ENCODE data around the gene RNF212B.
"Not testable (repeated sequence)": the region's sequence is repeated elsewhere in the genome, so short reads cannot be mapped to it uniquely, and the experiment has no call there.

Gene RNF212B, protein sequence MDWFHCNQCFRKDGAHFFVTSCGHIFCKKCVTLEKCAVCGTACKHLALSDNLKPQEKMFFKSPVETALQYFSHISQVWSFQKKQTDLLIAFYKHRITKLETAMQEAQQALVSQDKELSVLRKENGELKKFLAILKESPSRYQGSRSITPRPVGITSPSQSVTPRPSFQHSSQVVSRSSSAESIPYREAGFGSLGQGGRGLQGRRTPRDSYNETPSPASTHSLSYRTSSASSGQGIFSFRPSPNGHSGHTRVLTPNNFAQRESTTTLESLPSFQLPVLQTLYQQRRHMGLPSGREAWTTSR

DNA sequence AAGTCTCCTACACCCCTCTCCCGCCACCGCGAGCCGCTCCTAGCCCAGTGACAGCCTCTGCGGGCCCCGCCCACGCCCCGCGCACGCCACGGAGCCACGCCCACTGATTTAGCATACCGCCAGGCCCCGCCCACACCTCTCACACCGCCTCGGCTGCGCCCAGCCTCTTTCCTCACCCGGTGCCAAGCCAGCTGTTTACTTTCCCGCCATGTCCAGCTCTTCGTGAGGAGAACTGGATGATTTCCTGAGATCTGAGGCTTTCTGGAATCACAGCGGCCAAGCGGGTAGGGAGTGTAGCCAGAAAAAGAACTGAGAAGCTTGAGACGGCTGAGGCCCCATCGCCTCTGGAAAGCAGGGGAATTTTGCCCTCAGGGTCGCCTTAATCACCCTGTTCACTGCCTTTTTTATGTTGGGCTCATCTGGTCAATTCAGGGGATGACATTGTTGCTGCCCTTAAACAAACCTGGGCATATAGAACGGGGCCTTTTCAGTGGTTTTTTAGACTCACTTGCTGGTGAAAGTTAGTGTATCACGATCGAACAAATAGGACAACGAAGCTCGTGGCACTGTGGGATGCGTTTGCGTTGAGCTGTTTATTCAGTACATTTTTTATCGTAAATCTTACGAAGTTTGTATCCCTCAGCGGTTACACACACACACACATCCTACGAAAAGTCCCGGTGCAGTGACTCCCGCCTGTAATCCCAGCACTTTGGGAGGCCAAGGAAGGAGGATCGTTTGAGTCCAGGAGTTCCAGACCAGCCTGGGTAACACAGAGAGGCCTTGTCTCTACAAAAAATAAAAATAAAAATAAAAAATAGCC lies at the start of gene RNF212B:
Gene RNF212B, plus strand, starts transcription at position 165 of the 823 bp plus-strand sequence. CDS start 2,410 bp downstream, outside the sequence.
- DNase-seq (ENCODE audit: low read depth in 2 of 2), result peak; percentile 57 to 65

DNA sequence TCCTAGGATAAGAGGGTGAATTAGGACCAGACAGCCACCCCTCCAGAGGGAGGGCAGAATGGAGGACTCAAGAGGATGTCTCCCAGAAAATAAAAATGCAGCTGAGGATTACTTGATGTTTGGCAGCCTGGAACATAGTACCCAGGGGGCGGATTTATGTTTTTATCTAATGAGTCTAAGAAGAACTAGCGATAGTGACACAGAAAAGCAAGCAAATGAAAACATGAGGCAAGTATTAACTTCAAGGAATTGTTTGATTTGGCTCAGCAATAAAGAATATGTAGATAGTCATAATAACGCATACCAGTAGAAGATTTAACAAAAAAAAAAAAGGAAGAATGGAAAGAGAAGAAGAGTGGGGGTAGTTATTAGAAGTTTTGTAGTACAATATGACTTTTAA lies 44.3 kb upstream of the RNF212B start:
- DNase-seq (ENCODE audit: low read depth in 2 of 2), result no peak

DNA sequence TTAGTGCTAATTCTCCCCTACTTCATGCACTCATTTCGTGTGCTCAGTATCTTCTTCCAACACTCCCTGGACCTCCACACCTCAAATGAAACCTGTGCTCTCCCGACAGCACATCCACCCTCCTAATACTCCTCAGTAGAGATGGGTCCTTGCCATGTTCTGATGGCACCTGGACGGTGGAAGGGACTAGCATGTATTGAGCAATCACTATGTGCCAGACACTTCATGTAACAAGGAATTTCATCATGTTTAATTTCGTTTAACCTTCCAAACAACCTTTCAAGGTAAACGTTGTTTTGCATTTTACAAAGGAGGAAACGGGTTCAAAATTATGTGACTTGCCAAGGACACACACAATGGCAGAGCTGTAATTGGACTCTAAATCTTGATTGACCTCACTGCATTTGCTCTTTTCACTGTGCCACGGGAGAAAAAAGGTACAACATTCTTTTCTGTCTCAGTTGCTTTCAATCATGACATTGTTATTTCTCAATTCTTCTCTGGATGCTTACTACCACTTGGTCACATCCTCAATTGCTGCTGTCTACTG lies 42.1 kb upstream of the RNF212B start:
- DNase-seq (ENCODE audit: low read depth in 2 of 2), result no peak

DNA sequence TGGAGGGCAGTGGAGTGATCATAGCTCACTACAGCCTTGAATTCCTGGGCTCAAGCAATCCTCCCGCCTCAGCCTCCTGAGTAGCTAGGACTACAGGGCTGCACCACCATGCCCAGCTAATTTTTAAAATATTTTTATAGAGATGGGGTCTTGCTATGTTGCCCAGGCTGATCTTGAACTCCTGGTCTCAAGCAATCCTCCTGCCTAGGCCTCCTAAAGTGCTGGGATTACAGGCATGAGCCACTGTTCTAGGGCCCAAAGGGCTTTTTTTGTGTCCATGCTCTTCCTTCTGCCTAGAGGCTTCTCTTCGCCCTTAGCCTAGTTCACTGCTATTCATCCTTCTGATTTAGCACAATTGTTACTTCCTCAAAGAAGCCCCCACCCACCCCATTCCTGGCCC lies 41.2 kb upstream of the RNF212B start:
- not testable (repeated sequence) for DNase-seq (ENCODE audit: low read depth in 2 of 2)

DNA sequence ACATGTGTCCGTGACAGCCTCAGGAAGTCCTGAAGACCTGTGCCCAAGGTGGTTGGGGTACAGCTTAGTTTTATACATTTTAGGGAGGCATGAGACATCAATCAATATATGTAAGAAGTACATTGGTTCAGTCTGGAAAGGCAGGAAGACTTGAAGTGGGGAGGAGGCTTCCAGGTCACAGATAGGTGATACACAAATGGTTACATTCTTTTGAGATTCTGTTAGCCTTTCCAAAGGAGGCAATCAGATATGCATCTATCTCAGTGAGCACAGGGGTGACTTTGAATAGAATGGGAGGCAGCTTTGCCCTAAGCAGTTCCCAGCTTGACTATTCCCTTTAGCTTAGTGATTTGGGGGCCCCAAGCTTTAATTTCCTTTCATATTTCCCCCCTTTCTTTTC lies 38.6 kb upstream of the RNF212B start:
- not testable (repeated sequence) for DNase-seq (ENCODE audit: low read depth in 2 of 2)

DNA sequence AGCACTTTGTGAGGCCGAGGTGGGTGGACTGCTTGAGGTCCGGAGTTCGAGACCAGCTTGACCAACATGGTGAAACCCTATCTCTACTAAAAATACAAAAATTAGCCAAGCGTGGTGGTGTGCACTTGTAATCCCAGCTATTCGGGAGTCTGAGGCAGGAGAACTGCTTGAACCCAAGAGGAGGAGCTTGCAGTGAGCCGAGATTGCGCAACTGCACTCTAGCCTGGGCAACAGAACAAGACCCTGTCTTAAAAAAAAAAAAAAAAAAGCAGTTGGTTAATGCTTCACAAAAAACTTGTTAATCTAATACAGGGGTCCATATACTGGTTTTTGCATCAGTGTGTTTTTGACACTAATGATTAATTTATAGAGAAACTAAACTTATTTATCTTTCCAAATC lies 35.7 kb upstream of the RNF212B start:
- DNase-seq (ENCODE audit: low read depth in 2 of 2), result no peak

DNA sequence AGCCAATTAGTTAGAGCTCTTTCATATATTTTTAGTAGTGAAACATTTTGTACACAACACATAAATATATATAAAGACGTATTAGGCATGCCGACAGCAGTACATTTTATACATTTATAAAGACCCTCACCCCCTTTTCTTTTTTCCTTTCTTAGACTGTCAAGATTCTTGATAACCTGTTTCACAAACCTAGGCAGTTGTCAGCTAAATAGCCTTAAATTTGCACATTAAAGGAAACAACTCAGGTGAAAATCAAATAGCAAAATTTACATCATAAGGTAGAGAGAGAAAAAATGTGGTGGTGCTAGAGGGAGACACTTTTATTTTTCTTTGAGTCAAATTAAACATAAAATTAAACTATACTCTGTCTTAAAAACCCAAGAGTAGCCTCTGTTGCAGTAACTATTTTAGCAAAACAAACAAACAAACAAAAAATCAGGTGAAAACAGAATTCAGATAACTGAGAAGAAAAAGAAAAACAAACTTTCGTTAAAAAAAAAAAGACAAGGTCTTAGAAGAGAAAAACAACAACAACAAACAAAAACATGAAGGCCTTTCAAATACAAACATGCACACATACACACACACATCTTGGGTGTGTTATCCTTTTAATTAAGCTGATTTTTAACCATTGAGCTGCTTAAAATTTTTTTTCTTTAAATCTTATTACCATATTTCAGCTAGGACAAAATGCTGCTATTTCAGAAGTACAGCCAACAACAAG lies 31.2 kb upstream of the RNF212B start:
- DNase-seq (ENCODE audit: low read depth in 2 of 2), result no peak

DNA sequence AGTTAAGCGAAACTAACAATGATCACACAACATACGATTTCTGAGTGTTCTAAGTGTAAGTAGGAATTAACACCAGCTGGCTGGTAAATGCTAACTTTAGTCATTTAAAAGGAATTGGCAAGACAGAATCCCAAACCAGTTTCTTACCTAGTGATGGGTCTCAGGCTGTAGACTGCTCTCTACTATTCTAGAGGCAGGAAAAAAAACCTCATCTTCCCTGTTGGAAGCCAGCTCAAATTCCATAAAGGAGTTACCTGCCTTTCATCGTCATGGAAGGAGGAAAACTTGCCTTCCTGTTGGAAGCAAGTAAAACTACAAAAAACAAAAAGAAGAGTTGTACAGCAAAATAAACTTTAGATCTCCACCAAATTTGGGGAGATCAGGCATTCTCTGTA lies 30.6 kb upstream of the RNF212B start:
- DNase-seq (ENCODE audit: low read depth in 2 of 2), result no peak

DNA sequence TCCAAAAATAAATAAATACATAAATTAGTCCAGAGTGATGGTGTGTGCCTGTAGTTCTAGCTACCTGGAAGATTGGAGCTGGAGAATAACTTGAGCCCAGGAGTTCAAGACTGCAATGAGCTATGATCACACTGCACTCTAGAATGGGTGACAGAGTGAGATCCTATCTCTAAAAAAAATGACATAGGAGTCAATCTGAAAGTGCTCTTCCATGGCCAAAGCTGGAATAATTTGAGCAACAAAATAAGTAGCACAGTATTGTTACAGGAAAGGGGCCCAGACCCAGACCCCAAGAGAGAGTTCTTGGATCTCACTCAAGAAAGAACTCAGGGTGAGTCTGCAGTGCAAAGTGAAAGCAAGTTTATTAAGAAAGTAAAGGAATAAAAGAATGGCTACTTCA lies 29.4 kb upstream of the RNF212B start:
- no peak for DNase-seq (ENCODE audit: low read depth in 2 of 2)

DNA sequence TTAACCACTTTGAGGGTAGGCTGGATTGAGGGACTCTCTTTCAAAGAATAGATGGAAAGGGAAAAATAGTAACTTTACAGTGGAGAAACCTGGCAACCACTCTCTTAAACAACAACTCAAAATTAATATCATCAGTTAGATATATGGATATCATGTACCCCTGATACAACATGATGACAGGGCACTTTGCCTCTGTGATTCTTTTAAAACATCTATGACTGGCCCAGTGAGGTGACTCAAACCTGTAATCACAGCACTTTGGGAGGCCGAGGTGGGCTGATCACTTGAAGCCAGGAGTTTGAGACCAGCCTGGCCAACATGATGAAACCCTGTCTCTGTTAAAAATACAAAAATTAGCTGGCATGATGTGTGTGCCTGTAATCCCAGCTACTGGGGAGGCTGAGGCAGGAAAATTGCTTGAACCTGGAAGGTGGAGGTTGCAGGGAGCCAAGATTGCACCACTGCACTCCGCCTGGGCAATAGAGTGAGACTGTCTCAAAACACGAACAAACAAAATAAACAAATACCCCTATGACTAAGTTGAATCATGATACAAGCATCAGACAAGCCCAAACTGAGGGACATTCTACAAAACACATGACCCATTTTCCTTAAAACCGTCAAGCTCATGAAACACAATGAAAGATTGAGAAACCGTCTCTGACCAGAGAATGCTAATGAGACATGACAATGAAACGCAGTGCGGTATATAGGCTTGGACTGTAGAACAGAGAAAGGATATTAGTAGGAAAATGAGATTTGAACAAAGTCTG lies 27.9 kb upstream of the RNF212B start:
- no peak for DNase-seq (ENCODE audit: low read depth in 2 of 2)

DNA sequence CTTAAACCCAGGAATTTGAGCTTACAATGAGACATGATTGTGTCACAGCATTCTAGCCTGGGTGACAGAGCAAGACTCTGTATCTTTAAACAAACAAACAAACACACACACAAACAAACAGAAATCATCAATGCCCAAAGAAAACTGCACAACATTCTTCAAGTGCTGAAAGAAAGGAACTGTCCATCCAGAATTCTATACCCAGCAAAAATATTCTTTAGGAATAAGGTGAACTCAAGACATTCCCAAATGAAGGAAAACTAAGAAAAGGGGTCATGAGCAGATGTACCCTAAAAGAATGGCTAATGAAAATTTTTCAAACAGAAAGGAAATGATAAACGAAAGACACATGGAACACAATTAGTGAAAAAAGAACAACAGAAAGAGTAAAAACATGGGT lies 22.3 kb upstream of the RNF212B start:
- no peak for DNase-seq (ENCODE audit: low read depth in 2 of 2)

DNA sequence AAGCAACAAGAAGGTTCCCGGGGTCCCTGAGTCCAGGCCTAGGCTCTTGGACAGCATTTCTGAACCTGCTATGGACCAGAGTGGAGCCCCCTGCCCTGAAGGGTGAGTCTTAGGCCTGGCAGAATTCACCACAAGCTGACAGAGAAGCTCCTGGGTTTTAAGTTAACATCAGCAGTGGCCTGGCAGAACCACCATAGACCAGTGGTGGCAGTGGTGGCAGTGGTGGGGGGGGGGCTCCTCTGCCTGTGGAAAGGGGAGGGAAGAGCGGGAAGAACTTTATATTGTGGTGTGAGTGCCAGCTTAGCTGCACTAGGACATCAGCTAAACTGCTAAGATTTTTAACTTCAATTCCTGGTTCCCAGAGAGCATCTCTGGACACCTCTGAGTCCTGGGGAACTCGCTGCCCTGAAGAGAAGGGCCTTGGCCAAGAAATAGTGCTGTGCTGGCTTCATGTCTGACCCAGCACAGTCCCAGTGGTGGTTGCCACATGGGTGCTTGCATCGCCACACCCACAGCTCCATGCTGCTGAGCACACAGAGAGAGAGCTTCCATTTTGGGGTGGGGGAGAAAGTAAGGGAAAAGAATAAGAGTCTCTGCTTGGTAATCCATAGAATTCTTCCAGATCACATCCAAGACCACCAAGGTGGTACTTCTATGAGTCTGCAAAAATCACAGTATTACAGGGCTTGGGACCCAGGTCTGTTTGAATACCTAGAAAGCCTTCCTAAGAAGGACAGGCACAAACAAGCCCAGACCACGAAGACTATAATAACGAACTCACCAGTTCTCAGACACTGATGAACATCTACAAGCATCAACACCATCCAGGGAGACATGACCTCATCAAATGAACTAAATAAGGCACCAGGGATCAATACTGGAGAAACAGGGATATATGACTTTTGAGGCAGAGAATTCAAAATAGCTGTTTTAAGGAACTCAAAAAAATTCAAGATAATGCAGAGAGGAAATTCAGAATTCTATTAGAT lies 20.4 kb upstream of the RNF212B start:
- DNase-seq (ENCODE audit: low read depth in 2 of 2), result no peak

DNA sequence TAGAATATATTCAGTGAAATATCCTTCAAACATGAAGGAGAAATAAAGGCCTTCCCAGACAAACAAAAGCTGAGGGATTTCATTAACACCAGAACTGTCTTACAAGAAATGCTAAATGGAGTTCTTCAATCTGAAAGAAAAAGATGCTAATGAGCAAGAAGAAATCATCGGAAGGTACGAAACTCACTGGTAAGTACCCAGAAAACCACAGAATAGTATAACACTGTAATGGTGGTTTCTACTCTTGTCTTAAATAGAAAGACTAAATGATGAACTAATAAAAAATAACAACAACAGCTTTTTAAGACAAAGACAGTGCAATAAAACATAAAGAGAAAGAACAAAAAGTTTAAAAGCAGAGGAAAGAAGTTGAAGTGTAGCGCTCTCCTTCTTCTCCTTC lies 18.7 kb upstream of the RNF212B start:
- DNase-seq (ENCODE audit: low read depth in 2 of 2), result no peak

DNA sequence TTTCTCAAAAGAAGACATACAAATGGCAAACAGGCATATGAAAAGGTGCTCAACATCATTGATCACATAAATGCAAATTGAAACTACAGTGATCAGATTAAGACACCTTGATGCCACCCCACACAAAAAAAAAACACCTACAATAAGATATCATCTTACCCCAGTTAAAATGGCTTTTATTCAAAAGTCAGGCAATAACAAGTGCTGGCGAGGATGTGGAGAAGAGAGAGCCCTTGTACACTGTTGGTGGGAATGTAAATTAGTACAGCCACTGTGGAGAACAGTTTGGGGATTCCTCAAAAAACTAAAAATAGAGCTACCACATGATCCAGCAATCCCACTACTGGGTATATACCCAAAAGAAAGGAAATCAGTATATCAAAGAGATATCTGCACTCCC lies 12.8 kb upstream of the RNF212B start:
- DNase-seq (ENCODE audit: low read depth in 2 of 2), result not testable (repeated sequence)

DNA sequence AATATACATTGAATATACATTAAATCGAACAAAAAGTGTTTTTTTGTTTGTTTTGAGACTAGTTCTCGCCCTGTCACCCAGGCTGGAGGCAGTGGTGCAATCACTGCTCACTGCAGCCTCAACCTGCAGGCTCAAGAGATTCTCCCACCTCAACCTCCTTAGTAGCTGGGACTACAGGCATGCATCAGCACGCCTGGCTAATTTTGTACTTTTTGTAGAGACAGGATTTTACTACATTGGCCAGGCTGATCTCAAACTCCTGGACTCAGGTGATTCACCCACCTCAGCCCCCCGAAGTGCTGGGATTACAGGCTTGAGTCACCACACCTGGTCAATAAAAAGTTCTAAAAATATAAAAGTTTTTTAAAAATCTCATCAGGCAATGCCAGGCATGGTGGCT lies 10.2 kb upstream of the RNF212B start:
- no peak for DNase-seq (ENCODE audit: low read depth in 2 of 2)

DNA sequence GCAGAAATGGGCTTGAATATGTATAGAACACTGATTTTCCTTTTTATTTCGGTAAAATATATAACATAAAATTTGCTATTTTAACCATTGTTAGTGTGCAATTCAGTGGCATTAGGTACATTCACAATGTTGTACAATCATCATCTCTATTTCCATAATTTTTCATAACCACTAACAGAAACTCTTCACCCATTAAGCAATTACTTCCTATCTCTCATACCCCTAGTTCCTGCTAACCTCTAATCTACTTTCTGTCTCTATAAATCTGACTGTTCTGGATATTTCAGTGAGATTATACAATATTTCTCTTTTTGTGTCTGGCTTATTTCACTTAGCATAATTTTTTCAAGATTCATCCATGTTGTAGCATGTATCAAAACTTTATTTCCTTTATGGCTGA lies 8.9 kb upstream of the RNF212B start:
- DNase-seq (ENCODE audit: low read depth in 2 of 2), result no peak

DNA sequence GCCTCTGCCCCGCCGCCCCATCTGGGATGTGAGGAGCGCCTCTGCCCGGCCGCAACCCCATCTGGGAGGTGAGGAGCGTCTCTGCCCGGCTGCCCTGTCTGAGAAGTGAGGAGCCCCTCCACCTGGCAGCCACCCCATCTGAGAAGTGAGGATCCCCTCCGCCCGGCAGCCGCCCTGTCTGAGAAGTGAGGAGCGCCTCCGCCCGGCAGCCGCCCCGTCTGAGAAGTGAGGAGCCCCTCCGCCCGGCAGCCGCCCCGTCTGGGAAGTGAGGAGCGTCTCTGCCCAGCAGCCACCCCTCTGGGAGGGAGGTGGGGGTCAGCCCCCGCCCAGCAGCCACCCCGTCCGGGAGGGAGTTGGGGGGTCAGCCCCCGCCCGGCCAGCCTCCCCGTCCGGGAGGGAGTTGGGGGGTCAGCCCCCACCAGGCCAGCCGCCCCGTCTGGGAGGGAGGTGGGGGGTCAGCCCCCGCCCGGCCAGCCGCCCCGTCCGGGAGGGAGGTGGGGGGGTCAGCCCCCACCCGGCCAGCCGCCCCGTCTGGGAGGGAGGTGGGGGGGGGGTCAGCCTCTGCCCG lies 5.4 kb upstream of the RNF212B start:
- not testable (repeated sequence) for DNase-seq (ENCODE audit: low read depth in 2 of 2)

DNA sequence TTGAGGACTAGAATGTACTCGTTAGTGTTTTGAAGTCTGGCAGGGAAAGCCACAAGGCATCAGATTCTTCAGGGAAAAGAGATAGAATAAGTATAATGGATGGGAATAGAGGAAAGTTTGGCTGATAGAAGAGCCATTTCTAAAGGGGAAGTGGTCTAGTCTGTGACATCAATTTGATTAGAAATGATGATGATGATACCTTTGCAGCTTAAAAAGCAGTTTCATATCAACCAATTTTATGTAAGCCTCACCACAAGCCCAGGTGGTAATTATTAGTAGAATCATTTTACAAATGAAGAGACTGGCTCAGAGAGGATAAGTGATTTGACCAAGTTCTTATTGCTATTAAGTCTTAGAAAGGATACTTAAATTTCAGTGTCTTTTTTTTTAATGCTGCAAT lies 2.9 kb downstream of the RNF212B start:
- DNase-seq (ENCODE audit: low read depth in 2 of 2), result no peak

DNA sequence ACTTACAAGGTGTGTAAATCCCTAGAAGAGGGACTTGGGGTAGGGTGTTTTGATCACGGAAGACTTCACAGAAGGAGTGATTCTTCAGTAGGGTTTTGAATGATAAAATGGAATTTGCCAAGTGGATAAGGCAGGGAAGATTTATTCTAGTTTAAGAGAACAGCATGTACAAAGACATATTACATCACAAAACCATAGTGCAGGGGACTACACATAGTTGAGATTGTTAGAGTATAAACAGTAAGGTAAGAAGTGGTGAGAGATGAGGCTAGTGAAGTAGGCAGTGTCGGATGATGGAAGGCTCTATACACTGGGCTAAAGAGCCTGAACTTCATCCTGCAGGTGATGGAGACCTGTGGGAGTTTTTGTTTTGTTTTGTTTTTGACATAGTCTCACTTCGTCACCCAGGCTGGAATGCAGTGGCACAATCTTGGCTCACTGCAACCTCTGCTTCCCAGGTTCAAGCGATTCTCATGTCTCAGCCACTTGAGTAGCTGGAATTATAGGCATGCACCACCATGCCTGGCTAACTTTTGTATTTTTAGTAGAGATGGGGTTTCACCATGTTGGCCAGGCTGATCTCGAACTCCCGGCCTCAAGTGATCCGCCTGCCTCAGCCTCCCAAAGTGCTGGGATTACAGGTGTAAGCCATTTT lies 3.5 kb downstream of the RNF212B start:
- not testable (repeated sequence) for DNase-seq (ENCODE audit: low read depth in 2 of 2)
